Panc1 (cell line): ENCODE data around the gene HAT1.

Source experiments
- CTCF ChIP-seq: fragments of 450-650 bp; IDR thresholded peaks from 2 replicates; pipeline ENCODE4 v1.5.1; 2017; ENCODE audit warnings: mild to moderate bottlenecking
- TCF7L2 ChIP-seq: IDR thresholded peaks from 2 replicates; pipeline ENCODE4 v1.6.1; 2011; ENCODE audit warnings: mild to moderate bottlenecking, low read depth, low read length, inconsistent platforms

- TF ChIP-seq CTCF = no peak
- TF ChIP-seq TCF7L2 = no peak
These were observed 56.8 kb downstream of the HAT1 start for GRCh38 chr2:171979103-171979502.
